OCI-LY1 (cell line): ENCODE measurements around the gene EDN3.

Source experiments
- CTCF ChIP-seq: fragments of 200-600 bp; sonication (generic), shearing (Covaris generic); IDR thresholded peaks from 2 replicates; pipeline ENCODE4 v1.5.1; 2017; ENCODE audit warnings: mild to moderate bottlenecking, antibody characterized with exemption, low read length, moderate library complexity, mixed read lengths
- EZH2 ChIP-seq: fragments of 200-600 bp; sonication (generic), shearing (Covaris generic); IDR thresholded peaks from 2 replicates; pipeline ENCODE4 v1.8.0; 2017; ENCODE audit warnings: borderline replicate concordance, mixed run types, mild to moderate bottlenecking, antibody characterized with exemption, low read length, moderate library complexity, mixed read lengths

- TF ChIP-seq CTCF (no peak), EZH2 (no peak)
These were observed 32.9 kb downstream of the EDN3 start for GRCh38 chr20:59333260-59333845.
